ENCODE results near the gene CCDC78. TPM values are rescaled to one million over a fixed set of nuclear protein-coding genes. Genes with fewer than 3 reads are reported as not detected.
A peak's percentile ranks its signal among the peaks of the same experiment; 100 is the strongest.

Gene CCDC78
- total RNA-seq, 1 donor from 2014 or later = 0.78 TPM

DNA sequence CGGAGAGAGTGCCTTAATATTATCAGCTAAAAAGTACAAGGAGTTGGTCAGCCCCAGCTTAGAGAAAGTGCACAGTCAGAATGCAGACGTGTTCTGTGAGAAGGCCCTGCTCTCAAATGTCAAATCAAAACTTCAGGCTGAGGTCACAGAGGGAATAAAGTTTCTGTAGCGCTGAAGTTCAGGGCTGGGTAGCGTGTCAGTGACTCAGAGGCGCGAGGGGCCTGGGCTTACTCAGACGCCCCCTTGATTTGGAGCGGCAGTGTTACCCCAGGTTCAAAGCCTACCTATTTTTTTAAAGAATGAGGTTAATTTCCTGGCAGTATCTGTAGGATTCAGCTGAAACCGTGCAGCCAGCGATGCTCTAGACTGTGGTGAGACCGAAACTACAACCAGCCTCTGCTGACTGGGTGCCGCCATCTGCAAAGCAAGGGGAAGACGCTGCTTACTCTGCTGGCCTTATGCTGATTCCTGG, 9.8 kb upstream of the CCDC78 start:
- Histone ChIP-seq H3K4me1 (peaks cover 12% of the 10 kb centered on the region), H3K36me3 (peaks cover 29% of the 10 kb centered on the region), H3K27ac (no peak overlapping the region), H3K27me3 (no peaks in the 10 kb centered on the region), H3K4me3 (no peak overlapping the region), H3K9me3 (no peaks in the 10 kb centered on the region)
- intact Hi-C loops (cut with DNase I) = no loop called here
- DNase-seq (no peak), ATAC-seq (no peak)
- TF ChIP-seq, protein P1, sequence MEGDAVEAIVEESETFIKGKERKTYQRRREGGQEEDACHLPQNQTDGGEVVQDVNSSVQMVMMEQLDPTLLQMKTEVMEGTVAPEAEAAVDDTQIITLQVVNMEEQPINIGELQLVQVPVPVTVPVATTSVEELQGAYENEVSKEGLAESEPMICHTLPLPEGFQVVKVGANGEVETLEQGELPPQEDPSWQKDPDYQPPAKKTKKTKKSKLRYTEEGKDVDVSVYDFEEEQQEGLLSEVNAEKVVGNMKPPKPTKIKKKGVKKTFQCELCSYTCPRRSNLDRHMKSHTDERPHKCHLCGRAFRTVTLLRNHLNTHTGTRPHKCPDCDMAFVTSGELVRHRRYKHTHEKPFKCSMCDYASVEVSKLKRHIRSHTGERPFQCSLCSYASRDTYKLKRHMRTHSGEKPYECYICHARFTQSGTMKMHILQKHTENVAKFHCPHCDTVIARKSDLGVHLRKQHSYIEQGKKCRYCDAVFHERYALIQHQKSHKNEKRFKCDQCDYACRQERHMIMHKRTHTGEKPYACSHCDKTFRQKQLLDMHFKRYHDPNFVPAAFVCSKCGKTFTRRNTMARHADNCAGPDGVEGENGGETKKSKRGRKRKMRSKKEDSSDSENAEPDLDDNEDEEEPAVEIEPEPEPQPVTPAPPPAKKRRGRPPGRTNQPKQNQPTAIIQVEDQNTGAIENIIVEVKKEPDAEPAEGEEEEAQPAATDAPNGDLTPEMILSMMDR (IDR thresholded peaks at IDR 0.05) = no peak

DNA sequence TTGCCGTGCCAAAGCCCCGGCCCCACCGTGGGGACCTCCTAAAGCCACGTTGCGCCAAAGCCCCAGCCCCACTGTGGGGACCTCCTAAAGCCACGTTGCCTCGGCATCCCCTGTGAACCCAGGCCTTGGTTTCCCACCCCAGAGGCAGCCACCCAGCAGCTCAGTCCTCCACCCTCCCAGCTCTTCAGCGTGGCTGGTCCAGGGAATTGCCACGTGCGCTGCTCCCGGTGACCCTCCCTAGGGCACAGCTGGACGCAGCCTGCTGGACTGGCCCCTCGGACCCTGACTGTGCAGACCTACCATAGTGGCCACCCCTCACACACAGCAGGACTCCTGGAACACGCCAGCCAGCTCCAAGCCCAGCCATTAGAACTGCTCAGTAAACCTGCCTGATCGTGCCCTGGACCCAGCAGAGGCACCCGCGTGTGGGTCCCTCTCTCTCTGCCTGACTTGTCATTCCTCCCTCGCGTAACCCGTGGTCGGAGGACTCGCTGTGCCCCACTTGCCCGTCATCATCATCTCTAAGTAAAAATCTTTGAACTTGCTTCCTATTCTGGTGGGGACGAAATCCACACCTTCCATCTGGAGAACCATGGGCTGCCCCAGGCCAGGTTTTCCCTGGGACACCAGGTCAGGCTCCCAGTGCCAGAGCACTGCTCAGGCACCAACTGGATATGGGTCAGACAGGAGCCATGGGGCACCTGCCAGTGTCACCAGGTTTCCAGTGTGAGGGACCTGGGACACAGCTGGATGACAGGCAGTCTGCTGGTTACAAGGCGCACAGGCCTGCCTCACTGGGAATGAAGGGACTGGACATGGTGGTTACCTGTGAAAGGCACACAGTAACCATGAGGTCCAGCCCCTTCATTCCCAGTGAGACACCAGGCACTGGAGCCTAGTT, 9.0 kb upstream of the CCDC78 start:
- Histone ChIP-seq H3K27ac (no peak overlapping the region), H3K27me3 (no peaks in the 10 kb centered on the region), H3K9me3 (no peaks in the 10 kb centered on the region), H3K4me1 (peaks cover 11% of the 10 kb centered on the region), H3K36me3 (peaks cover 29% of the 10 kb centered on the region), H3K4me3 (no peak overlapping the region)
- intact Hi-C loops (cut with DNase I) = no loop called here
- TF ChIP-seq, protein P1 (IDR thresholded peaks at IDR 0.05) = no peak
- ATAC-seq (no peak), DNase-seq (no peak)

DNA sequence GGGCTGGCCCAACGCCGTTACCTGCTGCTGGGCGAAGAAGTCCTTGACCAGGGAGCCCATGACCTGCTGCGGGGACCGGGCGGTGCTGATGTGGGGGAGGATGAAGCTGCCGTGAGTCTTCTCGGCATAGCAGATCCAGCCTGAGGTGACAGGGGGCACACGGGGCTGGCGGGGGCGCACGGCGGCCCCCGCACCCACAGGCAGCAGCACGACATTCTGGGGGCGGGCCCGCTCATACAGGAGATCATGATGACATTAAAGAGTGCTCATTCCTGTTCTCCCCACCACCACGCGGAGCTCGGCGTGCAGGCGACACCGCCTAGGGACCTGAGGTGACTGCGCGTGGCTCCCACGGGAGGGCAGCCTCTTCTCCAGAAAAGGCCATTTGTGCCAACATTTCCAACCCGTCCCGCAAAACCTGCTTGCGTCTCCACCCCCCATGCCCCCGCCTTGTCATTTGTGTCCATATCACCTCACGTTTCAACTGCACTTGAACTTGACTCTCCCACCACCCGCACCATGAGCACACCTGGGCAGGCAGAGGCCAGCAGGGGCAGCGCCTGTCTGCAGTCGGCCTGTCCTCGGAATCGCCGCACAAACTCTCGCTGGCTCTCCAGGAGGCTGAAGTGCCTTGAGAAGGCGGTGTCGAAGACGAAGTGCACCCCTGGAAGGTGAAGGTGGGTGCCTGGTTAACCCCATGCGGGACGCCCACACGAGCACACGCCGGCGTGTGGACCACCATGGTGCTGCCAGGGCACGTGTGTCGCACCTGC, 8.2 kb upstream of the CCDC78 start:
- DNase-seq = no peak
- TF ChIP-seq, protein P1 (IDR thresholded peaks at IDR 0.05) = no peak
- Histone ChIP-seq H3K9me3 (no peaks in the 10 kb centered on the region), H3K27ac (no peak overlapping the region), H3K27me3 (no peaks in the 10 kb centered on the region), H3K4me1 (peaks cover 2% of the 10 kb centered on the region), H3K4me3 (no peak overlapping the region), H3K36me3 (peaks cover 29% of the 10 kb centered on the region)
- no peak for ATAC-seq
- intact Hi-C loops (cut with DNase I) = no loop called here

DNA sequence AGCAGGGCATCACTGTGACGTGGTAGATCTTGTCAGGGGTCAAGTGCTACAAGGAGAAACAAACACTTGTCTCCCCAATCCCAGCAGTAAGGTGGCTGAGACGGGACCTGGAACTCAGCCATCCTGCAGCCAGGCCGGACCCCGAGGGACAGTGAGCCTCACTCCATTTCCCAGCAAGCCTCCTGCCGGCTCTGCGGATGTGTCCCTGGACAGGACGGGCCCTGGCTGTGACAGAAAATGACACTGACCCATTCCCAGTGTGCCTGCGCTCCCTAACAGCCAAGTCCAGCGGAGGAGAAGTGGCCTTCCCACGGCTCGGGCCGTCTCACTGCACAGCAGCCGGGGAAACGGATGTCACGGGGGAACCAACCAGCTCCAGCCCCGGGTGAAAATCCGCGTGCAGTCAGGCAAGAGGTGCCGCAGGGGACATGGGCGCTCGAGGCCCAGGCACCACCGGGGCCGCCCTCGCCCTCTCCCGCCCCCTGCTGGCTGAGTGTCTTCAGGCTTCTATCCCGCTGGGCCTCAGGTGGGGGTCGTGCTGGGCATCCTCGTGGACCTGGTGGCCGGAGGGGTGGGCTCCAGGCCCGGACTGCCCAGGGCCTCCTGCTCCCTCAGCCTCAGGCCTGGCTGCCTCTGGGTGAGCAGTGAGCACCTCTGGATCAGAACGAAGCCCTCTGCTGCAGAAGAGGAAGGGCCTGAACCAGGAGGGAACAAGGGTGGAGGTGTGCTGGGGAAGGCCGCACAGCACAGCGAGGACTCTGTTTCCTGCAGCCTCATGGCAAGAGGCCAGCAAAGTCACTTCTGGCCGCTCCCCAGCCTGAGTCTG, 7.4 kb upstream of the CCDC78 start:
- intact Hi-C loops (cut with DNase I) = no loop called here
- ATAC-seq = peak; percentile 31
- Histone ChIP-seq H3K4me3 (no peak overlapping the region), H3K36me3 (peaks cover 29% of the 10 kb centered on the region), H3K27me3 (no peaks in the 10 kb centered on the region), H3K4me1 (peaks cover 2% of the 10 kb centered on the region), H3K27ac (no peak overlapping the region), H3K9me3 (no peaks in the 10 kb centered on the region)
- TF ChIP-seq, protein P1 (IDR thresholded peaks at IDR 0.05) = peak; percentile 38
- no peak for DNase-seq

DNA sequence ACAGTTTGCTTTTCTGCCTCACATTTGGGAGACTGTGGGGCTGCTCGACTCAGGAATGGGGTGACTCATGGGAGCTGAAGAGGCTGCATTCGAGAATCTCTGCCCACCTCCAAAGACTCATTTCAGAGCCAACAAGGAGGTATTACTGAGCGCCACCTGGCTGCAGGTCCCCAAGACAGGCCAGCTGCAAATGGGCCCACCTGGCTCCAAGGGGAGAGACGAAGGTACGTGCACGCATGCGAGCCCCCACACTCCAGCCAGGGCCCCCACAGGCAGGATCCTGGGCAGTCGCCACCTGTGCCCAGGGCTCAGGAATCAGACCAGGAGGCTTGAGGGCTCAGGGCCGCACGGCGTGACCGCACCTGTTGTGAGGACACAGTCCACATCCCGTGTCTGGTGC, 6.7 kb upstream of the CCDC78 start:
- peak; percentile 58 for DNase-seq
- TF ChIP-seq, protein P1 (IDR thresholded peaks at IDR 0.05) = no peak
- Histone ChIP-seq H3K4me1 (peaks cover 9% of the 10 kb centered on the region), H3K9me3 (no peaks in the 10 kb centered on the region), H3K36me3 (peaks cover 29% of the 10 kb centered on the region), H3K27ac (no peak overlapping the region), H3K27me3 (peaks cover 2% of the 10 kb centered on the region), H3K4me3 (no peak overlapping the region)
- ATAC-seq = no peak
- intact Hi-C loops (cut with DNase I) = no loop called here

All from upper lobe of right lung (tissue), 1 donor.